Tibial nerve (tissue), 4 donors: Measurements from ENCODE around the gene FAM83F. TPM values are rescaled to one million over a fixed set of nuclear protein-coding genes. Genes with fewer than 3 reads are reported as not detected.

Experiments
- DNase-seq, 2 donors: peaks; one replicate each; pipeline ENCODE4 v3.0.0-alpha.2; 2019; ENCODE audit warnings: low spot score in 2 of 2
- H3K27ac ChIP-seq, 4 donors: fragments of 200-600 bp; sonication (generic) in 3 of 4; one replicate each; pipeline ENCODE4 v1.5.1; 2017 to 2019; ENCODE audit warnings: mild to moderate bottlenecking in 1 of 4
- H3K27me3 ChIP-seq, 2 donors: fragments of 200-600 bp; sonication (generic) in 1 of 2; one replicate each; pipeline versions ENCODE4 v1.5.1 to v1.6.0; 2017 to 2019
- H3K36me3 ChIP-seq, 3 donors: fragments of 200-600 bp; sonication (generic); one replicate each; pipeline ENCODE4 v1.5.1; 2018 to 2019
- H3K4me1 ChIP-seq, 4 donors: fragments of 200-600 bp; sonication (generic) in 3 of 4; one replicate each; pipeline ENCODE4 v1.5.1; 2017 to 2019
- H3K4me3 ChIP-seq, 4 donors: fragments of 200-600 bp; sonication (generic) in 3 of 4; one replicate each; pipeline ENCODE4 v1.5.1; 2017 to 2019; ENCODE audit warnings: mild to moderate bottlenecking in 1 of 4, moderate library complexity in 1 of 4
- H3K9me3 ChIP-seq, 4 donors: fragments of 200-600 bp; sonication (generic) in 3 of 4; one replicate each; pipeline ENCODE4 v1.5.1; 2017 to 2019
- EP300 ChIP-seq, 2 donors: sonication (generic); formaldehyde crosslinking; IDR thresholded peaks; one replicate each; pipeline ENCODE4 v1.6.1; 2017; ENCODE audit warnings: antibody characterized with exemption in 2 of 2, mild to moderate bottlenecking in 1 of 2
- POLR2A ChIP-seq, 2 donors: fragments of 450-650 bp; IDR thresholded peaks; one replicate each; pipeline ENCODE4 v1.6.1; 2017; ENCODE audit warnings: antibody characterized with exemption in 2 of 2, mild to moderate bottlenecking in 2 of 2, moderate library complexity in 2 of 2
- WGBS, 2 donors: methylation state at CpG; one replicate each; pipeline ENCODE4 v1.1.5; 2018; 5-methylcytosine and 5-hydroxymethylcytosine counted together
- total RNA-seq, 4 donors: library from RNA; depleted of rRNA; stranded (reverse); fragments of >200 nt; gene quantifications; one replicate each; pipeline ENCODE4 v1.1.0, GENCODE V29; 2016
- TF ChIP-seq, protein P1 (sequence below), 5 experiments: fragments of 200-600 bp in 3 of 5; fragments of 450-650 bp in 2 of 5; sonication (generic) in 3 of 5; IDR thresholded peaks; one replicate each; pipeline ENCODE4 v1.5.1; 2016 to 2019; ENCODE audit warnings: antibody characterized with exemption in 5 of 5, mild to moderate bottlenecking in 3 of 5, moderate library complexity in 2 of 5

The FAM83F gene
- total RNA-seq, 4 donors from 2014 or later: 8.2 to 11.2 (median 9.8) TPM

GRCh38 chr22:40033586-40034380, 39.0 kb downstream of the FAM83F start:
- Histone ChIP-seq H3K27ac (no peak overlapping the region), H3K27me3 (no peaks in the 10 kb centered on the region), H3K4me1 (peaks cover 0 to under 1% (median 0%) of the 10 kb centered on the region in 4 donors), H3K9me3 (no peaks in the 10 kb centered on the region), H3K4me3 (no peak overlapping the region), H3K36me3 (peaks cover 0 to 12% (median 0%) of the 10 kb centered on the region in 3 donors)
- no peak for DNase-seq
- 77 to 80% methylated on average over 12 of the region's 12 CpGs for WGBS, 2 donors
- TF ChIP-seq EP300 (IDR thresholded peaks at IDR 0.05) (no peak), POLR2A (IDR thresholded peaks at IDR 0.05) (no peak)
- TF ChIP-seq, protein P1, sequence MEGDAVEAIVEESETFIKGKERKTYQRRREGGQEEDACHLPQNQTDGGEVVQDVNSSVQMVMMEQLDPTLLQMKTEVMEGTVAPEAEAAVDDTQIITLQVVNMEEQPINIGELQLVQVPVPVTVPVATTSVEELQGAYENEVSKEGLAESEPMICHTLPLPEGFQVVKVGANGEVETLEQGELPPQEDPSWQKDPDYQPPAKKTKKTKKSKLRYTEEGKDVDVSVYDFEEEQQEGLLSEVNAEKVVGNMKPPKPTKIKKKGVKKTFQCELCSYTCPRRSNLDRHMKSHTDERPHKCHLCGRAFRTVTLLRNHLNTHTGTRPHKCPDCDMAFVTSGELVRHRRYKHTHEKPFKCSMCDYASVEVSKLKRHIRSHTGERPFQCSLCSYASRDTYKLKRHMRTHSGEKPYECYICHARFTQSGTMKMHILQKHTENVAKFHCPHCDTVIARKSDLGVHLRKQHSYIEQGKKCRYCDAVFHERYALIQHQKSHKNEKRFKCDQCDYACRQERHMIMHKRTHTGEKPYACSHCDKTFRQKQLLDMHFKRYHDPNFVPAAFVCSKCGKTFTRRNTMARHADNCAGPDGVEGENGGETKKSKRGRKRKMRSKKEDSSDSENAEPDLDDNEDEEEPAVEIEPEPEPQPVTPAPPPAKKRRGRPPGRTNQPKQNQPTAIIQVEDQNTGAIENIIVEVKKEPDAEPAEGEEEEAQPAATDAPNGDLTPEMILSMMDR (IDR thresholded peaks at IDR 0.05): no peak

- TF ChIP-seq EP300 (IDR thresholded peaks at IDR 0.05): no peak
- no peak for TF ChIP-seq POLR2A (IDR thresholded peaks at IDR 0.05)
- no peaks in the 10 kb centered on the region for H3K9me3 ChIP-seq
- peaks cover 0 to 11% (median 8%) of the 10 kb centered on the region in 4 donors for H3K4me1 ChIP-seq
- H3K36me3 ChIP-seq: peaks cover 0 to under 1% (median 0%) of the 10 kb centered on the region in 3 donors
- no peaks in the 10 kb centered on the region for H3K27me3 ChIP-seq
- WGBS, 2 donors: 92 to 93% methylated on average over 11 of the region's 11 CpGs
- DNase-seq: no peak
- H3K4me3 ChIP-seq: no peak overlapping the region
- H3K27ac ChIP-seq: no peak overlapping the region
Measured at GRCh38 chr22:40035351-40035750, 40.6 kb downstream of the FAM83F start.

DNA sequence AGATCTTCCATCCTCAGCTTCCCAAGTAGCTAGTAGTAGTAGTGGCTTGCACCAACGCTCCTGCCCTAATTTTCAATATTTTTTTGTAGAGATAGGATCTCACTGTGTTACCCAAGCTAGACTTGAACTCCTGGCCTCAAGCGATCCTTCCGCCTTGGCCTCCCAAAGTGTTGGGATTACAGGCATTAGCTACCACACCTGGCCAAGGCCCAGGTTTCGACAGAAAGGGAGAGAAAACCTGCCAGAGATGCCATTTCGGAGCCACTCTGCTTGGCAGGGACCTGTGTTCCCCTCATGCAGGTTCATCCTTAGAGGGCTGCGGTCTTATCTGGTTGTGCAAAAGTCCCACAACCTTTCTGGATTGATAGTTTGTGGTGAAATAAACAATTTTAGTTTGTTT, 41.4 kb downstream of the FAM83F start:
- TF ChIP-seq POLR2A (IDR thresholded peaks at IDR 0.05) (no peak), EP300 (IDR thresholded peaks at IDR 0.05) (no peak)
- TF ChIP-seq, protein P1 (IDR thresholded peaks at IDR 0.05): no peak
- no peak overlapping the region for H3K4me3 ChIP-seq
- no peaks in the 10 kb centered on the region for H3K36me3 ChIP-seq
- 77 to 85% methylated on average over 6 of the region's 6 CpGs for WGBS, 2 donors
- H3K9me3 ChIP-seq: no peaks in the 10 kb centered on the region
- no peak overlapping the region for H3K27ac ChIP-seq
- peaks cover 0 to 19% (median 15%) of the 10 kb centered on the region in 4 donors for H3K4me1 ChIP-seq
- no peaks in the 10 kb centered on the region for H3K27me3 ChIP-seq
- no peak for DNase-seq

DNA sequence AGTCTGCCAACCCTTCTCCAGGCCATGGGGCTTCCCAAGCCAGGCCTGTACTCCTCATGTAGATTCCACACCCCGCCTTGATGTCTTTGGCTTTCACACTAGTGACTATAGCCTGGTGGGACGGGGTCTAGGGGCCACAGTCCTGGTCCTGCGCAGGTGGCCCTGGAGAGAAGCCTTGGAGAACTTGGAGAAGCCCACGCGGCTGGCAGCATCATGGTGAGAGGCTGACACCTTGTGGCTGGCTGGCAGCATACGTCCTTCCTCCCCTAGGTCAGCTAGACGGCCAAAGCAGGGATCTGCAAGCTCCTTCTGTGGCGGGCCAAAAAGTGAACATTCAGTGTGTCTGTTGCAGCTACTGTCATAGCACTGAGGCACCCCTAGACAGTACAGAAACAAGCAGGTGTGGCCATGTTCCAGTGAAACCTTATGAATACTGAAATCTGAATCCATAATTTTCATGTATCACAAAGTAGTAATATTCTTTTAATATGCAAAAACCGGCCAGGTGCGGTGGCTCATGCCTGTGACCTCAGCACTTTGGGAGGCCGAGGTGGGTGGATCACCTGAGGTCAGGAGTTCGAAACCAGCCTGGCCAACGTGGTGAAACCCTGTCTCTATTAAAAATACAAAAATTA, 42.0 kb downstream of the FAM83F start:
- WGBS, 2 donors: 31 to 39% methylated on average over 11 to 13 of the region's 13 CpGs
- Histone ChIP-seq H3K36me3 (no peaks in the 10 kb centered on the region), H3K4me3 (no peak overlapping the region), H3K4me1 (peaks cover 0 to 25% (median 20%) of the 10 kb centered on the region in 4 donors), H3K9me3 (no peaks in the 10 kb centered on the region), H3K27me3 (no peaks in the 10 kb centered on the region), H3K27ac (peak overlapping the region in 1 of 4 donors; percentile 32)
- DNase-seq: peak in 1 of 2 donors; percentile 33
- TF ChIP-seq, protein P1 (IDR thresholded peaks at IDR 0.05): peak; percentile 50 to 82 (median 67)
- no peak for TF ChIP-seq POLR2A (IDR thresholded peaks at IDR 0.05)

DNA sequence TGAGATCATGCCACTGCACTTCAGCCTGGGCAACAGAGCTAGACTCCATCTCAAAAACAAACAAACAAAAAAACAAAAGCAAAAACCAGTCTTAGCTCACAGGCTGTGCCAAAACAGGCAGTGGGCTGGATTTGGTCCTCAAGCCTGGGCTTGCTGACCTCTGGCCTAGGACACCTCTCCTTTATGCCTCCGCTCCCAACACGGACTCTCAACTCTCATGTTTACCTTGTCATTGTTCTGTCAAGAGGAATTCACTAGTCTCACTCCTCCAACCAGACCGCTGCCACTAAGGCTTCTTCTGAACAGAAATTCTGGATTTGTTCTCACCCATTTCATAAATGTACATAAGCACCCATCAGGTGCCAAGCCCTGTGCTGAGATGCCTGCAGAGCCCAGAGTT, 42.6 kb downstream of the FAM83F start:
- 94 to 96% methylated on average over 3 of the region's 3 CpGs for WGBS, 2 donors
- Histone ChIP-seq H3K36me3 (no peaks in the 10 kb centered on the region), H3K27me3 (no peaks in the 10 kb centered on the region), H3K27ac (no peak overlapping the region), H3K4me1 (peaks cover 0 to 31% (median 26%) of the 10 kb centered on the region in 4 donors), H3K9me3 (no peaks in the 10 kb centered on the region), H3K4me3 (no peak overlapping the region)
- TF ChIP-seq POLR2A (IDR thresholded peaks at IDR 0.05) (no peak), EP300 (IDR thresholded peaks at IDR 0.05) (no peak)
- TF ChIP-seq, protein P1 (IDR thresholded peaks at IDR 0.05): no peak
- no peak for DNase-seq
